HG02840 (cell line): ENCODE data around the gene DDX20.

Source experiments
- ATAC-seq: cut with Tn5 transposase; IDR thresholded peaks from one replicate; pipeline ENCODE4 v1.9.1; 2021; ENCODE audit warnings: mild to moderate bottlenecking, moderate library complexity, moderate number of reproducible peaks; ENCODE audit not compliant: unreplicated experiment, low FRiP score

The DDX20 gene

GRCh38 chr1:111755331-111756123 is at the start of gene DDX20:
TSS of gene DDX20 (plus strand) at chr1:111755901. CDS start at chr1:111755925, 24 bp downstream.
- peak; percentile 93 for ATAC-seq

- ATAC-seq = no peak
These were observed 48.8 kb upstream of the DDX20 start for GRCh38 chr1:111706921-111707320.

GRCh38 chr1:111707906-111708305 is 47.8 kb upstream of the DDX20 start:
- ATAC-seq = no peak

- ATAC-seq = no peak
These were observed 45.7 kb upstream of the DDX20 start for GRCh38 chr1:111709986-111710385.

- no peak for ATAC-seq
These were observed 39.4 kb upstream of the DDX20 start for GRCh38 chr1:111716333-111716732.

- ATAC-seq = no peak
These were observed 38.3 kb upstream of the DDX20 start for GRCh38 chr1:111717450-111717849.

GRCh38 chr1:111719135-111719534 is 36.6 kb upstream of the DDX20 start:
- no peak for ATAC-seq

- ATAC-seq = no peak
These were observed 36.0 kb upstream of the DDX20 start for GRCh38 chr1:111719674-111720132.

- ATAC-seq = no peak
These were observed 35.3 kb upstream of the DDX20 start for GRCh38 chr1:111720274-111720976.

GRCh38 chr1:111720977-111721786 is 34.5 kb upstream of the DDX20 start:
- ATAC-seq = no peak

- ATAC-seq = no peak
These were observed 32.5 kb upstream of the DDX20 start for GRCh38 chr1:111723091-111723806.

- no peak for ATAC-seq
These were observed 31.8 kb upstream of the DDX20 start for GRCh38 chr1:111723871-111724270.

- ATAC-seq = no peak
These were observed 30.5 kb upstream of the DDX20 start for GRCh38 chr1:111725192-111725591.

- ATAC-seq = no peak
These were observed 28.6 kb upstream of the DDX20 start for GRCh38 chr1:111727056-111727455.

GRCh38 chr1:111729271-111729921 is 26.3 kb upstream of the DDX20 start:
- no peak for ATAC-seq

- no peak for ATAC-seq
These were observed 25.6 kb upstream of the DDX20 start for GRCh38 chr1:111729946-111730681.

- no peak for ATAC-seq
These were observed 25.0 kb upstream of the DDX20 start for GRCh38 chr1:111730706-111731105.

GRCh38 chr1:111731956-111732355 is 23.7 kb upstream of the DDX20 start:
- ATAC-seq = no peak

GRCh38 chr1:111732718-111733117 is 23.0 kb upstream of the DDX20 start:
- no peak for ATAC-seq
